PFSK-1 (cell line): ENCODE measurements around the gene DGKH.

Experiments
- POLR2AphosphoS5 ChIP-seq: IDR thresholded peaks from 2 replicates; pipeline ENCODE4 v1.6.1; 2012; ENCODE audit warnings: low read depth, mild to moderate bottlenecking, control low read depth, low read length, moderate library complexity
- TAF1 ChIP-seq: IDR thresholded peaks from 2 replicates; pipeline ENCODE4 v1.6.1; 2012; ENCODE audit warnings: low read length, control low read depth, borderline replicate concordance; ENCODE audit not compliant: insufficient read depth

DNA sequence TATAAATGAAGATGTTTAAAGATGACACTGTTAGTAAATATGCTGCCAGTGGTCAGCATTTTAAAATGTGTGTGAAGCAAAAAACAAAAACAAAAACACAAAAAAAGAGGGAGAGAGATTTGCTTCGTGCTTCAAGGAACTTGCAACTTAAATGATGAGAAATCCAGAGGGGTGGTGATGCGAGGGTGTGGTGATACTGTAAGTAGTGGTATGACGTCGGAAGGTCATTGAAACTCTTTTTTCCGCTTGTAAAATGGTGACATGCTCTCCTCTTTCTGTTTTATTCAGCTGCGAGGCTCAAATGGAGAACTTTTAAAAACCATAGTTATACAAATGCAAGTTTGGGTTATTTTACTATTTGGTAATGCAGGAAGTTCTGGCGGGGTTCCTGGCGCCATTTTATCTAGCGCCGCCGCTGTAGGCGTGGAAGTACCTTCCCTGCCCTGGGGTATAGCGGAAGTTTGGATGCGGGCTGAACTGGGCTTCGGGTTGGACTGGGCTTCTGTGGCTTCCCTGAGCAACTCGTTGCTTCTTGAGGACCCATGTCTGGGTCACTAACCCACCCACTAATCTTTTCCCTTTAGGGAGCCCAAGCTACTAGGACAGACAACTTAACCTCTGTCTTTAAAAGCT lies 34.8 kb downstream of the DGKH start:
- TF ChIP-seq TAF1 (no peak), POLR2AphosphoS5 (no peak)
